Calu3 (cell line): ENCODE data around the gene CES5A. TPM values are rescaled to one million over a fixed set of nuclear protein-coding genes. Genes with fewer than 3 reads are reported as not detected.
"Not testable (repeated sequence)": the region's sequence is repeated elsewhere in the genome, so short reads cannot be mapped to it uniquely, and the experiment has no call there.

Source experiments
- BruUV-seq: library from RNA; stranded (reverse); fragments of 400-500 nt; replicated peaks from 2 replicates; lab custom pipeline; 2021; lab: Mats Ljungman, UMichigan
- CTCF ChIA-PET: fragments of 300-600 bp; sonication (Branson Sonifier 250); formaldehyde crosslinking; loops from one replicate; lab custom pipeline; 2022; ENCODE audit warnings: antibody characterized with exemption; lab: Charles Lee
- DNase-seq: peaks from one replicate; pipeline ENCODE4 v3.0.0; 2022
- H3K27ac Mint-ChIP-seq: one replicate; pipeline ENCODE4 v1.8.0; 2022; ENCODE audit warnings: mixed read lengths; ENCODE audit not compliant: unreplicated experiment
- H3K27me3 Mint-ChIP-seq: one replicate; pipeline ENCODE4 v1.8.0; 2022; ENCODE audit warnings: mixed read lengths; ENCODE audit not compliant: unreplicated experiment
- H3K36me3 Mint-ChIP-seq: one replicate; pipeline ENCODE4 v1.8.0; 2022; ENCODE audit warnings: mild to moderate bottlenecking, moderate library complexity, mixed read lengths; ENCODE audit not compliant: insufficient read depth, unreplicated experiment
- H3K4me1 Mint-ChIP-seq: one replicate; pipeline ENCODE4 v1.8.0; 2022; ENCODE audit warnings: mild to moderate bottlenecking, low read depth, mixed read lengths; ENCODE audit not compliant: unreplicated experiment
- H3K4me3 Mint-ChIP-seq: one replicate; pipeline ENCODE4 v1.8.0; 2022; ENCODE audit warnings: mild to moderate bottlenecking, low read depth, moderate library complexity, mixed read lengths; ENCODE audit not compliant: unreplicated experiment
- H3K9me3 Mint-ChIP-seq: one replicate; pipeline ENCODE4 v1.8.0; 2022; ENCODE audit warnings: low read depth, mixed read lengths; ENCODE audit not compliant: unreplicated experiment
- intact Hi-C: fragments of 100-400 bp; cut with micrococcal nuclease; formaldehyde crosslinking; loops from one replicate; pipeline ENCODE4 v1.10.0; 2022; ENCODE audit not compliant: unreplicated experiment
- total RNA-seq: library from RNA; stranded (reverse); gene quantifications from 2 replicates; pipeline ENCODE4 v1.2.3, GENCODE V29; 2022
- TF ChIP-seq, protein P1 (sequence below): fragments of 200-600 bp; IDR thresholded peaks from one replicate; pipeline ENCODE4 v1.8.0; 2022; ENCODE audit warnings: antibody characterized with exemption; ENCODE audit not compliant: unreplicated experiment

The CES5A gene
- total RNA-seq, 1 experiment from 2014 or later, result not detected

DNA sequence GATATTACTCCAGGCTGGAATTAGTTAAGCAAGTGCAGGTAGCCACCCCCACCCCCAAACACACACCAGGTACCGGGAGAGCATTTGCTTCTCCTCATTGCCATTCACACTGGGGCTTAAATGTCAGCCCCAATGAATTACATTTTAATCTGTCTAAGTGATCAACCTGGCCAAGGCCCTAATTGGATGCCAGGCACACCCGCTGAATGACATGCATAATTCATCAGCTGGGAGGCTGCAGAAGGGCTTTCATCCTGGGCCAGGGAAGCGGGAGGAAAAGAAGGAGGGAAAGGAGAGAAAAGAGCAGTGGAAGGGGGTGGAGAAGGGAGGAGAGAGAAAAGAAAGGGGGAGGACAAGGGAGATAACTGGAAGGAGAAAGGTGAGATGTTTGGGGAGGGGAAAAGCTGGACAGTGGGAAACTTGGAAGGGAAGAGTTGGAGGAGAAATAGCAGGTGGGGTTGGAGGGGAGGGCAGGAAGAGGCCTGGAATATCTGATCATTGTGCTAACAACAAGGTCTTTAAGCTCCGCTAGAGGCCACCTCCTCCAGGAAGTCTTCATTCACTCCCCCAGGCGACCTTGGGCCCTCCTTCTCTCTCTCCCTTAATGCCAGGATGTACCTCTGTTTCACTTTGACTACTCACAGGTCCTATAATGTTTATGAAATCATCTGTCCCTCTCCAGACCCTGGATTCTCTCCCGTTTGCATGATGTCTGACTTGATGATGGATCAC lies 40.1 kb upstream of the CES5A start:
- H3K9me3 Mint-ChIP-seq, result peaks cover 3% of the 10 kb centered on the region
- BruUV-seq, result no TSS peak
- intact Hi-C loops, result no loop called here
- no peaks in the 10 kb centered on the region for H3K36me3 Mint-ChIP-seq
- TF ChIP-seq, protein P1, sequence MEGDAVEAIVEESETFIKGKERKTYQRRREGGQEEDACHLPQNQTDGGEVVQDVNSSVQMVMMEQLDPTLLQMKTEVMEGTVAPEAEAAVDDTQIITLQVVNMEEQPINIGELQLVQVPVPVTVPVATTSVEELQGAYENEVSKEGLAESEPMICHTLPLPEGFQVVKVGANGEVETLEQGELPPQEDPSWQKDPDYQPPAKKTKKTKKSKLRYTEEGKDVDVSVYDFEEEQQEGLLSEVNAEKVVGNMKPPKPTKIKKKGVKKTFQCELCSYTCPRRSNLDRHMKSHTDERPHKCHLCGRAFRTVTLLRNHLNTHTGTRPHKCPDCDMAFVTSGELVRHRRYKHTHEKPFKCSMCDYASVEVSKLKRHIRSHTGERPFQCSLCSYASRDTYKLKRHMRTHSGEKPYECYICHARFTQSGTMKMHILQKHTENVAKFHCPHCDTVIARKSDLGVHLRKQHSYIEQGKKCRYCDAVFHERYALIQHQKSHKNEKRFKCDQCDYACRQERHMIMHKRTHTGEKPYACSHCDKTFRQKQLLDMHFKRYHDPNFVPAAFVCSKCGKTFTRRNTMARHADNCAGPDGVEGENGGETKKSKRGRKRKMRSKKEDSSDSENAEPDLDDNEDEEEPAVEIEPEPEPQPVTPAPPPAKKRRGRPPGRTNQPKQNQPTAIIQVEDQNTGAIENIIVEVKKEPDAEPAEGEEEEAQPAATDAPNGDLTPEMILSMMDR, result no peak
- CTCF ChIA-PET, result no interaction called here
- no peak for DNase-seq
- H3K27me3 Mint-ChIP-seq, result peaks cover 69% of the 10 kb centered on the region
- no peak overlapping the region for H3K27ac Mint-ChIP-seq
- no peak overlapping the region for H3K4me3 Mint-ChIP-seq
- no peaks in the 10 kb centered on the region for H3K4me1 Mint-ChIP-seq

DNA sequence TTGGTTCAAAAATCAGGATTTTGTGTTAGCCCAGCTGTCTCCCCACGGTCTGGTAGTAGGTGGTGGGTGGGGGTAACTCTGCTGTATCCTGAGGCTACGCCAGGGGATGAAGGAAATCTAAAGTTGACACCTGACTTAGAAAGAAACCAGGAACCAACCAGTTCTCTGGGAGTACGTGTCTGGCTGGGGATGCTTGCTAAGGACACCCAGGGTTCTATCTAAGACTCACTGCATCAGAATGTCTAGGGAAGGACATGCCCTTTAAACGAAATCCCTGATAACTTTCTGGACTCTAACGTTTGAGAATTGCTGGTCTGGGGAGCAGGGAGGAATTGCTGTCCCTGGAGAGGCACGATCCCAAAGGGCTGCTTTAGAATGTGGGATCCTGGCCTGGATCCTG lies 39.2 kb upstream of the CES5A start:
- no TSS peak for BruUV-seq
- no peak for DNase-seq
- no peaks in the 10 kb centered on the region for H3K36me3 Mint-ChIP-seq
- no peaks in the 10 kb centered on the region for H3K4me1 Mint-ChIP-seq
- no peak overlapping the region for H3K27ac Mint-ChIP-seq
- CTCF ChIA-PET, result no interaction called here
- H3K9me3 Mint-ChIP-seq, result peaks cover 3% of the 10 kb centered on the region
- peaks cover 74% of the 10 kb centered on the region for H3K27me3 Mint-ChIP-seq
- intact Hi-C loops, result no loop called here
- TF ChIP-seq, protein P1, result no peak
- no peak overlapping the region for H3K4me3 Mint-ChIP-seq

GRCh38 chr16:55913716-55914115 lies 38.5 kb upstream of the CES5A start:
- Mint-ChIP-seq H3K4me1 (no peaks in the 10 kb centered on the region), H3K4me3 (no peak overlapping the region), H3K27ac (no peak overlapping the region), H3K36me3 (no peaks in the 10 kb centered on the region), H3K27me3 (peaks cover 79% of the 10 kb centered on the region), H3K9me3 (peaks cover 3% of the 10 kb centered on the region)
- no peak for DNase-seq
- TF ChIP-seq, protein P1, result no peak
- intact Hi-C loops, result no loop called here
- no TSS peak for BruUV-seq
- CTCF ChIA-PET, result no interaction called here

- H3K36me3 Mint-ChIP-seq, H3K9me3 Mint-ChIP-seq, H3K4me3 Mint-ChIP-seq, CTCF ChIA-PET, DNase-seq, H3K27ac Mint-ChIP-seq, H3K4me1 Mint-ChIP-seq, intact Hi-C loops, BruUV-seq: not testable (repeated sequence)
- peaks cover 82% of the 10 kb centered on the region for H3K27me3 Mint-ChIP-seq
Observed at GRCh38 chr16:55913121-55913520, 37.9 kb upstream of the CES5A start.

DNA sequence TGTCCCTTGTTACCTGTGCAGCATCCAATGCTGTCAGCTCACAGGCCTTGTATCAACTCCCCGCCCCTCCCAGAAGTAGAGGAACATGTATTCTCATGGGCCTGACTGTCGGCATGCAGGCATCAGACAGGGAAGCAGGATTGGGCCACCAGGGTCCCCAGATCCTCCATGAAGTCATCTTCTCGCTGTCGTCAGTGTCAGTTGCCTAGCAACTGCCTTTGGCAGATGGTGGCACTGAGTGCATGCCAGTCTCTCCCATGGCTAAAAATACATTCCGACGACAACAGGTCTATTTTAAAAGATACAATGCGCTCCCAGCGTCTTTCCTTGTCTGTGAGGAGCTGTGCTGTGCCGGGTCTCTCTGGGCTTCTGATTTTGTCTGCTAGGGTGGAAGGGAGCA lies 36.8 kb upstream of the CES5A start:
- Mint-ChIP-seq H3K27ac (no peak overlapping the region), H3K36me3 (no peaks in the 10 kb centered on the region), H3K27me3 (peaks cover 80% of the 10 kb centered on the region), H3K9me3 (peaks cover 2% of the 10 kb centered on the region), H3K4me1 (no peaks in the 10 kb centered on the region), H3K4me3 (no peak overlapping the region)
- CTCF ChIA-PET, result no interaction called here
- no TSS peak for BruUV-seq
- no peak for DNase-seq
- intact Hi-C loops, result no loop called here
- TF ChIP-seq, protein P1, result no peak
